ENCODE measurements around the gene PIGR. TPM values are rescaled to one million over a fixed set of nuclear protein-coding genes. Genes with fewer than 3 reads are reported as not detected.

Gene PIGR
- total and polyA plus RNA-seq, 10 of the 15 experiments (the other 5 are each of a cell fraction or from before 2014, with no cell fraction given), result 0.96 to 7.6 (median 1.8) TPM

- POLR2A ChIA-PET, result interaction anchor here (1.4 kb wide), 1 partner anchor 66 kb away, joined by 3 read pairs; no protein-coding TSS in a partner anchor
- no peak for ATAC-seq
- intact Hi-C loops (cut with micrococcal nuclease; ENCODE audit: unreplicated experiment), result no loop called here
- RAD21 ChIA-PET (ENCODE audit: unreplicated experiment), result interaction anchor here (1.3 to 1.5 kb wide), 2 partner anchors 9 to 148 kb away, joined by 3 to 5 read pairs; no protein-coding TSS in a partner anchor
- no TSS peak for BruUV-seq (replicated peaks)
- no peak for DNase-seq (ENCODE audit: low read depth, low spot score)
- FAIRE-seq, result no peak
- CTCF ChIA-PET, result interaction anchor here (0.9 to 3.4 kb wide), 16 partner anchors 9 to 906 kb away, joined by 3 to 22 read pairs (median 4); partner anchors contain the start of gene IL20
- in situ Hi-C loops (cut with MboI), result no loop called here
- H3K36me3 ChIP-seq (ENCODE audit: control insufficient read depth in 2 of 2, insufficient read depth in 2 of 2, low read length in 1 of 2), result no peaks in the 10 kb centered on the region
- TF ChIP-seq NR2C1 (IDR thresholded peaks at IDR 0.05) (no peak), ZNF24 (IDR thresholded peaks at IDR 0.05) (no peak), ELK1 (IDR thresholded peaks at IDR 0.05; ENCODE audit: low read depth, low read length) (no peak), CHD2 (IDR thresholded peaks at IDR 0.05; ENCODE audit: borderline replicate concordance, low read depth, low read length) (no peak), SUPT20H (IDR thresholded peaks at IDR 0.05; ENCODE audit: borderline replicate concordance, control insufficient read depth, low read depth, low read length) (no peak), MAX (IDR thresholded peaks at IDR 0.05; ENCODE audit: low read depth, low read length) (no peak), IKZF2 (IDR thresholded peaks at IDR 0.05) (no peak), CBFB (IDR thresholded peaks at IDR 0.05; ENCODE audit: low read depth) (no peak), PML (IDR thresholded peaks at IDR 0.05; ENCODE audit: low read length) (no peak), ATF7 (IDR thresholded peaks at IDR 0.05; ENCODE audit: low read depth) (no peak), HDAC6 (IDR thresholded peaks at IDR 0.05; ENCODE audit: unreplicated experiment) (no peak), STAT1 (conservative IDR thresholded peaks at IDR 0.05) (no peak), FOS (IDR thresholded peaks at IDR 0.05; ENCODE audit: borderline replicate concordance, extremely low read depth, insufficient read length) (no peak), ZNF384 (IDR thresholded peaks at IDR 0.05; ENCODE audit: borderline replicate concordance, low read depth, low read length) (no peak), SREBF1 (IDR thresholded peaks at IDR 0.05; ENCODE audit: low read length) (no peak), FOXM1 (IDR thresholded peaks at IDR 0.05; ENCODE audit: low read depth, low read length) (no peak), SMARCA5 (IDR thresholded peaks at IDR 0.05) (no peak), ATF2 (IDR thresholded peaks at IDR 0.05; ENCODE audit: low read length) (no peak), CEBPZ (IDR thresholded peaks at IDR 0.05; ENCODE audit: low read depth, low read length) (no peak), BHLHE40 (IDR thresholded peaks at IDR 0.05; ENCODE audit: borderline replicate concordance in 1 of 2, low read depth in 2 of 2, low read length in 1 of 2) (no peak)
- no peak overlapping the region for H3K27ac ChIP-seq (ENCODE audit: control insufficient read depth, insufficient read depth)
- H3K4me3 ChIP-seq, result no peak overlapping the region
- H2AFZ ChIP-seq (ENCODE audit: control insufficient read depth, low read depth, low read length), result no peak overlapping the region
- SMC1A ChIA-PET (ENCODE audit: uncharacterized antibody, unreplicated experiment), result interaction anchor here (1.0 to 3.6 kb wide), 9 partner anchors 12 to 148 kb away, joined by 3 to 16 read pairs (median 5); partner anchors contain the start of gene IL20
- no peak overlapping the region for H3K9ac ChIP-seq (ENCODE audit: control insufficient read depth, insufficient read depth, low read length)
- H3K4me2 ChIP-seq (ENCODE audit: control insufficient read depth, insufficient read depth), result no peak overlapping the region
- no peaks in the 10 kb centered on the region for H4K20me1 ChIP-seq (ENCODE audit: control insufficient read depth, insufficient read depth)
- no peaks in the 10 kb centered on the region for H3K4me1 ChIP-seq (ENCODE audit: control insufficient read depth, insufficient read depth, low read length)
- no peaks in the 10 kb centered on the region for H3K27me3 ChIP-seq (replicated peaks in 1 of 2; ENCODE audit: control insufficient read depth in 2 of 2, insufficient read depth in 2 of 2, low read length in 1 of 2)
- WGBS (ENCODE audit: insufficient coverage, insufficient replicate concordance, low lambda C conversion rate, missing lambda C conversion rate), result 93% methylated on average over 1 of the region's 1 CpG
- peaks cover 3% of the 10 kb centered on the region; the same call in 2 of the 3 replicates for H3K9me3 ChIP-seq (replicated peaks; ENCODE audit: control insufficient read depth, insufficient read depth, low read length)
- no peaks in the 10 kb centered on the region for H3K79me2 ChIP-seq (ENCODE audit: control insufficient read depth, insufficient read depth, low read length)
Observed at GRCh38 chr1:206883160-206883559, 63.1 kb downstream of the PIGR start.
